IMR-90 (cell line): ENCODE measurements around the gene ZFR2. TPM values are rescaled to one million over a fixed set of nuclear protein-coding genes. Genes with fewer than 3 reads are reported as not detected.

Source experiments
- ATAC-seq: fragments of 200-7000 bp; cut with Tn5 transposase; 2 replicates; pipeline ENCODE4 v1.9.1; 2020; ENCODE audit warnings: low read depth, mild to moderate bottlenecking, moderate library complexity
- BruUV-seq: library from RNA; stranded (reverse); fragments of 400-500 nt; replicated peaks from 2 replicates; lab custom pipeline; 2021; lab: Mats Ljungman, UMichigan
- CTCF ChIA-PET: fragments of 300-600 bp; formaldehyde crosslinking; extraction: SDS; loops from one replicate; lab custom pipeline; 2021; ENCODE audit warnings: antibody characterized with exemption; lab: Yijun Ruan, JAX
- POLR2A ChIA-PET: fragments of 300-600 bp; sonication (Branson Sonifier 250); formaldehyde crosslinking; loops from one replicate; lab custom pipeline; 2022; ENCODE audit warnings: antibody characterized with exemption; ENCODE audit not compliant: unreplicated experiment; lab: Charles Lee
- DNase-seq: peaks from one replicate; pipeline ENCODE4 v3.0.0; 2013
- H2AFZ ChIP-seq: replicated peaks from 2 replicates; pipeline ENCODE3; 2013; ENCODE audit warnings: low read length, mild to moderate bottlenecking; ENCODE audit not compliant: poor library complexity
- H2AK5ac ChIP-seq: 2 replicates; pipeline ENCODE4 v1.6.1; 2013; ENCODE audit warnings: low read depth, low read length, inconsistent platforms
- H2AK9ac ChIP-seq: replicated peaks from 2 replicates; pipeline ENCODE3; 2013; ENCODE audit warnings: mild to moderate bottlenecking, low read depth, low read length, moderate library complexity; ENCODE audit not compliant: poor library complexity
- H2BK120ac ChIP-seq: 2 replicates; pipeline ENCODE4 v1.6.1; 2013; ENCODE audit warnings: low read depth, low read length, inconsistent platforms
- H2BK15ac ChIP-seq: 3 replicates; pipeline ENCODE4 v1.6.1; 2013; ENCODE audit warnings: low read depth, low read length, inconsistent platforms
- H2BK20ac ChIP-seq: 2 replicates; pipeline ENCODE4 v1.6.1; 2013; ENCODE audit warnings: low read depth, mild to moderate bottlenecking, inconsistent platforms, low read length, moderate library complexity
- H2BK5ac ChIP-seq: 2 replicates; pipeline ENCODE4 v1.6.1; 2013; ENCODE audit warnings: mild to moderate bottlenecking, low read depth, low read length, inconsistent platforms; ENCODE audit not compliant: poor library complexity, severe bottlenecking
- H3K14ac ChIP-seq: replicated peaks from 2 replicates; pipeline ENCODE4 v1.6.1; 2013; ENCODE audit warnings: low read depth, low read length, inconsistent platforms
- H3K18ac ChIP-seq: 2 replicates; pipeline ENCODE4 v1.6.1; 2013; ENCODE audit warnings: low read depth, low read length, control low read depth
- H3K23ac ChIP-seq: 2 replicates; pipeline ENCODE4 v1.6.1; 2013; ENCODE audit warnings: low read depth, low read length, inconsistent platforms
- H3K27ac ChIP-seq: 2 replicates; pipeline ENCODE4 v1.5.1; 2013; ENCODE audit warnings: mild to moderate bottlenecking, control low read depth, low read length; ENCODE audit not compliant: insufficient read depth
- H3K27me3 ChIP-seq: 2 replicates; pipeline ENCODE4 v1.6.1; 2013; ENCODE audit warnings: low read length; ENCODE audit not compliant: control insufficient read depth, insufficient read depth
- H3K36me3 ChIP-seq: 2 replicates; pipeline ENCODE4 v1.6.1; 2013; ENCODE audit warnings: low read length, mixed read lengths; ENCODE audit not compliant: control insufficient read depth, insufficient read depth
- H3K4ac ChIP-seq: 2 replicates; pipeline ENCODE4 v1.6.1; 2013; ENCODE audit warnings: low read depth, low read length, inconsistent platforms
- H3K4me1 ChIP-seq: 2 replicates; pipeline ENCODE4 v1.6.1; 2013; ENCODE audit warnings: low read length, mixed read lengths; ENCODE audit not compliant: control insufficient read depth, insufficient read depth
- H3K4me2 ChIP-seq: 2 replicates; pipeline ENCODE4 v1.6.1; 2013; ENCODE audit warnings: low read depth, mild to moderate bottlenecking, control low read depth, low read length, moderate library complexity
- H3K4me3 ChIP-seq: 2 replicates; pipeline ENCODE4 v1.5.1; 2013; ENCODE audit warnings: low read depth, mild to moderate bottlenecking, control low read depth, low read length, moderate library complexity; ENCODE audit not compliant: insufficient read depth
- H3K56ac ChIP-seq: 2 replicates; pipeline ENCODE4 v1.6.1; 2013; ENCODE audit warnings: low read length, inconsistent platforms; ENCODE audit not compliant: insufficient read depth; ENCODE audit errors: extremely low read depth
- H3K79me1 ChIP-seq, 2 experiments: 2 replicates each; pipeline ENCODE4 v1.6.1; 2013; ENCODE audit warnings: low read length in 2 of 2, inconsistent platforms in 1 of 2, low read depth in 1 of 2
- H3K9ac ChIP-seq: 2 replicates; pipeline ENCODE4 v1.6.1; 2013; ENCODE audit warnings: low read depth, low read length, control low read depth
- H3K9me1 ChIP-seq: 2 replicates; pipeline ENCODE4 v1.6.1; 2013; ENCODE audit warnings: low read length, inconsistent platforms; ENCODE audit not compliant: insufficient read depth
- H3K9me3 ChIP-seq: 2 replicates; pipeline ENCODE4 v1.6.1; 2013; ENCODE audit warnings: low read length; ENCODE audit not compliant: control insufficient read depth, insufficient read depth
- H4K20me1 ChIP-seq: 2 replicates; pipeline ENCODE4 v1.6.1; 2013; ENCODE audit warnings: low read length, inconsistent platforms; ENCODE audit not compliant: insufficient read depth
- H4K5ac ChIP-seq: 2 replicates; pipeline ENCODE4 v1.6.1; 2013; ENCODE audit warnings: mild to moderate bottlenecking, low read depth, low read length, control low read depth
- H4K8ac ChIP-seq, 2 experiments: 2 replicates each; pipeline ENCODE4 v1.6.1; 2013; ENCODE audit warnings: low read depth in 2 of 2, low read length in 2 of 2, control low read depth in 1 of 2, inconsistent platforms in 1 of 2
- H4K91ac ChIP-seq: 2 replicates; pipeline ENCODE4 v1.6.1; 2013; ENCODE audit warnings: low read depth, low read length, inconsistent platforms; ENCODE audit not compliant: insufficient read depth
- BHLHE40 ChIP-seq: fragments of 150-350 bp; IDR thresholded peaks from 2 replicates; pipeline ENCODE4 v1.6.1; 2016; ENCODE audit warnings: mild to moderate bottlenecking, low read depth, low read length
- WGBS, 2 experiments: methylation state at CpG; one replicate each; pipeline versions ENCODE4 v1.1.5 to v1.1.7; 2013; ENCODE audit warnings: missing lambda C conversion rate in 2 of 2; ENCODE audit not compliant: insufficient read length in 1 of 2; ENCODE audit errors: extremely low coverage in 2 of 2; 5-methylcytosine and 5-hydroxymethylcytosine counted together
- dilution Hi-C: fragments of 300-500 bp; cut with HindIII; formaldehyde crosslinking; loops from one replicate; pipeline ENCODE4 v1.14.3; 2018; ENCODE audit warnings: low sequenced_read_pairs; ENCODE audit not compliant: unreplicated experiment
- in situ Hi-C: fragments of 300-500 bp; cut with MboI; formaldehyde crosslinking; loops from 3 replicates; pipeline ENCODE4 v1.14.3; 2019; ENCODE audit warnings: low sequenced_read_pairs, inconsistent platforms, mixed read lengths
- intact Hi-C: fragments of 100-400 bp; cut with micrococcal nuclease; formaldehyde crosslinking; loops from 2 replicates; pipeline ENCODE4 v1.10.0; 2022
- polyA plus RNA-seq, 3 experiments: library from polyadenylated mRNA; depleted of rRNA; stranded (reverse); fragments of >200 nt; gene quantifications; 2 replicates each; pipeline ENCODE4 v1.2.3, GENCODE V29; 2012; ENCODE audit warnings: low replicate concordance in 1 of 3
- total RNA-seq: library from RNA; depleted of rRNA; stranded (reverse); fragments of >200 nt; gene quantifications from 2 replicates; pipeline ENCODE4 v1.2.3, GENCODE V29; 2012

ZFR2 gene
- total and polyA plus RNA-seq, 2 of the 4 experiments (the other 2 are of a cell fraction), result 0.19 TPM; not detected in 1

DNA sequence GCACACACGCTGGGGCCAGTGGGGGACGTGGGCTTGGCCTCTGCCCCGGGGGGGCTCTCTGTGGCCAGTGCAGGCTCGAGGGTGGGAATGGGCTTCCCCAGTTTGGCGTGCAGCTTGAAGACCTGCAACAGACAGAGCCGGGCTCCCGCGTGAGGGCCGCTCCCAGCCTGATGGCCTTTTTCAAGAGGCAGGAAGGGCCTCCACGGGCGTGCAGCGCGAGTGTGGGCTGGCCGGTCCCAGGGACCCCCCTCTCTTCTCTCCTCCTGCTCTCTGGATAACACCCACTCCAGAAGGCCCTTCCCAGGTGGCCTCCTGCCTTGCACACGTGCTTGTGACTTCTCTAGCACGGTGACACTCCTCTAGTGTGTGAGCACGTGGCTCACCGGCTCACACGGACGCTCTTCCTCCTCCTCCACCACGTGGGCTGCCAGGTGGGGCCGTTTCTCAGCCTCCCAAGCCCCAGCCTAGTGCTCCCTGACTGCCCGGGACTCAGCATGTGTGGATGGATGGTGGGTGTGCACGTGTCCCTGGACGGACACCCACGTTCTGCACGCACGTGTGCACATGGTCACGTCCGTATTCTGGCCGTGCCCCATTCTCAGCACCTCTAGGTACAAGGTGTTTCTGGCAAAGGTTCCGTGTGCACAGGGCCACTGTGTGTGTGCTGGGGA lies 43.4 kb downstream of the ZFR2 start:
- Histone ChIP-seq H3K79me1 (no peaks in the 10 kb centered on the region), H2AK5ac (no peak overlapping the region), H3K14ac (no peak overlapping the region), H3K56ac (no peak overlapping the region), H3K23ac (no peak overlapping the region), H2BK120ac (no peak overlapping the region), H3K4ac (no peak overlapping the region), H3K9ac (no peak overlapping the region), H2BK5ac (no peak overlapping the region), H2BK20ac (no peak overlapping the region), H3K4me2 (no peak overlapping the region), H3K27me3 (peaks cover 18% of the 10 kb centered on the region), H3K36me3 (no peaks in the 10 kb centered on the region), H4K91ac (no peak overlapping the region), H3K27ac (no peak overlapping the region), H4K5ac (no peak overlapping the region), H3K18ac (no peak overlapping the region), H4K8ac (no peak overlapping the region), H4K20me1 (no peaks in the 10 kb centered on the region), H2BK15ac (no peak overlapping the region), H3K4me1 (no peaks in the 10 kb centered on the region), H3K9me1 (0 out of 2 replicates have a peak, but pooled peaks cover 2% of the 10 kb centered on the region), H2AK9ac (no peak overlapping the region), H3K4me3 (no peak overlapping the region), H2AFZ (peak overlapping the region; percentile 48), H3K9me3 (no peaks in the 10 kb centered on the region)
- TF ChIP-seq BHLHE40, result no peak
- intact Hi-C loops (no loop called here), in situ Hi-C loops (no loop called here), dilution Hi-C loops (no loop called here)
- no TSS peak for BruUV-seq
- ATAC-seq (no peak), DNase-seq (no peak)
- ChIA-PET CTCF (no interaction called here), POLR2A (no interaction called here)
- 40% methylated on average over 1 of the region's 32 CpGs; no CpG with 5 or more reads in 1 of the 2 experiments for WGBS, 2 experiments
